Forelimb muscle (tissue), 1 donor: ENCODE results near the gene LCN10. TPM values are rescaled to one million over a fixed set of nuclear protein-coding genes. Genes with fewer than 3 reads are reported as not detected.

ENCODE experiments used
- DNase-seq: peaks from one replicate; pipeline ENCODE4 v3.0.0-alpha.2; 2013; ENCODE audit warnings: low read depth
- polyA plus RNA-seq: library from polyadenylated mRNA; unstranded; fragments of 120-200 nt; gene quantifications from one replicate; pipeline ENCODE4 v1.2.1, GENCODE V29; 2013; ENCODE audit not compliant: insufficient read length

LCN10 gene
- polyA plus RNA-seq, 1 donor: 20.2 TPM

- no peak for DNase-seq
Measured at GRCh38 chr9:136754626-136755301, 12.0 kb upstream of the LCN10 start.

DNA sequence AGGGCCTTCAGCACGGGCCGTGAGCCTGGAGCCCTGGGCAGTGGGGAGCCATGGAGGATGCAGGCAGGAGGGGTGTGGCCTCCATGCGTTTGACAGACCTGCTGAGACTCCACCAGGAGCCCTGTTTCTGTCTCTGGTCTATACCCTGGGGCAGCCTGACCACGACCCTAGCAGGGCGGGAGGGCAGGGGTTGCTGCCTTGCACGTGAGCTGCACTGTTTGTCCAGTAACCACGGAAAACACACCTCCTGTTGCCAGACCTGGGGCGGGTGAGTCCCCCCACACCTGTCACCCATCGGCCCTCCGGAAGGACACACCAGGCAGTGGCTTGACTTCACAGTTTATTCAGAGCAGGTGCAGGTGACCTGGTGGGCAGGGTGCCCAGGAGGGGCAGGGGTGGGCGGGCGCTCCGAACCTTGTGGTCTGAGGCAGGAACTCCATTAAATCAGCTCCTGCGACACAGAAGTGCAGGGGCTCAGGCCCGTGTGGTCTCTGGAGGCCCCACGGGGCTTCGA, 11.4 kb upstream of the LCN10 start:
- DNase-seq: no peak

GRCh38 chr9:136753371-136754058, 10.8 kb upstream of the LCN10 start:
- no peak for DNase-seq

DNA sequence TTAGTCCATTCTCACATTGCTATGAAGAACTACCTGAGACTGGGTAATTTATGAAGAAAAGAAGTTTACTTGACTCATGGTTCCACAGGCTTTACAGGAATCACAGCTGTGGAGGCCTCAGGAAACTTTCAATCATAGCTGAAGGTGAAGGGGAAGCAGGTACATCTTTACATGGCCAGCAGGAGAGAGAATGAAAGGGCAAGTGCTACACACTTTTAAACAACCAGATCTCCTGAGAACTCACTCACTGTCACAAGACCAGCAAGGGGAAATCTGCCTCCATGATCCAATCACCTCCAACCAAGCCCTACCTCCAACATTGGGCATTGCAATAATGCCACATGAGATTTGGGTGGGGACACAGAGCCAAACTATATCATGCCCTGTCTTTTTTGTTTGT, 9.1 kb upstream of the LCN10 start:
- no peak for DNase-seq

DNA sequence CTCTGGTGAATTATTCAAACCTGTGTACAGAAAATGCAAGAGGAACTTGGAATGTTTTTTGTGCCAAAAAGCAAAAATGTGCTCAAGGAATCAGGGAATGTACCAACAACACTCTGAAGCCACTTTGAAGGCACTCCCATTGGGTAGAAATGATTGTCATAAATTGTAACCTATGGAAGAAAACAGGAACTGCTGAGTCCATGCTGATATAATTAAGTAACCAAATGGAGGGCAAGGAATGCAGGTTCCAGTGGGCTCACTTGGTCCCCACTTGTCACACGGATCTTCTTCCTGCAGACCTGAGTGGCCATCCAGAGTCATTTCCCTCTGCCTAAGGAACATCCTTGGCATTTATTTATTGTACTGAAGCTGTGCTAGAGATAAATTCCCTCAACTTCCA, 8.5 kb upstream of the LCN10 start:
- DNase-seq: no peak

DNA sequence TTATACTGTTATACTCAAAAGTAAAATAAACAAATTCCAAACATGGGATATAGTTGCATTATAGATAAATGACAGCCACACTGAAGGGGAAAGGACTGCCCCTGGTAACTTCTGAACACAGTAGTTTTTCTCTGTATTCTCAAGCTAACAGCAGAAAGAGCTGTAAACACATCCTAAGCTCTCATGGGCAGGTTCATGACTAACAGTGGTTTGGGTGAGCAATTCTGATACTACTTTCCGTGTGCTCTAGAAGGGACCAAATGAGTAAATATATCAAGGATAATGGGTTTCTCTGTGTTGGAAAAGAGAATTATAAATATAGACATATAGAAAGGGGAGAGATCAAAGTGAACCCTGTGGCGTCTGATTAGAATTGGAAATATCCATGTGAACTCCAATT, 7.8 kb upstream of the LCN10 start:
- no peak for DNase-seq

GRCh38 chr9:136748666-136749611, 6.2 kb upstream of the LCN10 start:
- DNase-seq: no peak

DNA sequence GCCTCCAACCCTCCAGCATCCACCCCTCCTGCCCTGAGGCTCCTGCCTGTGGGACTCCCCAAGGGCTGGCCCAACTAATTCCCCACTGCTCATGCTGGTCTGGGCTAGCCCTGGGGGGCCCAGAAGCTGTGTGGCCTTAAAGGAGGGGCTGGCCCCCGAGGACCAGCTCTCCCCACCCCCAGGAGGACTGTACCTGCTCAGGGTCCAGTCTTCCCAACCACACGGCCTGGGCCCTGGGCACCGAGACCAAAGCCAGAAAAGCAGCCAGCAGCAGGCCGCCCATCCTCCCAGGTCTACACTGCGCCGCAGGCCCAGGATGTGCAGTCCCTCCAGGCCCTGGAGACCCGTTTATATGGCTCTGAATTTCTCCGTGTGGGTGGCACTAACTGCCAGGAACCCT, 5.5 kb upstream of the LCN10 start, which contains the start of gene LCN6:
TSS of gene LCN6 (minus strand) at position 325 of the 400 bp plus-strand sequence. CDS start at position 283, 42 bp downstream.
- no peak for DNase-seq

DNA sequence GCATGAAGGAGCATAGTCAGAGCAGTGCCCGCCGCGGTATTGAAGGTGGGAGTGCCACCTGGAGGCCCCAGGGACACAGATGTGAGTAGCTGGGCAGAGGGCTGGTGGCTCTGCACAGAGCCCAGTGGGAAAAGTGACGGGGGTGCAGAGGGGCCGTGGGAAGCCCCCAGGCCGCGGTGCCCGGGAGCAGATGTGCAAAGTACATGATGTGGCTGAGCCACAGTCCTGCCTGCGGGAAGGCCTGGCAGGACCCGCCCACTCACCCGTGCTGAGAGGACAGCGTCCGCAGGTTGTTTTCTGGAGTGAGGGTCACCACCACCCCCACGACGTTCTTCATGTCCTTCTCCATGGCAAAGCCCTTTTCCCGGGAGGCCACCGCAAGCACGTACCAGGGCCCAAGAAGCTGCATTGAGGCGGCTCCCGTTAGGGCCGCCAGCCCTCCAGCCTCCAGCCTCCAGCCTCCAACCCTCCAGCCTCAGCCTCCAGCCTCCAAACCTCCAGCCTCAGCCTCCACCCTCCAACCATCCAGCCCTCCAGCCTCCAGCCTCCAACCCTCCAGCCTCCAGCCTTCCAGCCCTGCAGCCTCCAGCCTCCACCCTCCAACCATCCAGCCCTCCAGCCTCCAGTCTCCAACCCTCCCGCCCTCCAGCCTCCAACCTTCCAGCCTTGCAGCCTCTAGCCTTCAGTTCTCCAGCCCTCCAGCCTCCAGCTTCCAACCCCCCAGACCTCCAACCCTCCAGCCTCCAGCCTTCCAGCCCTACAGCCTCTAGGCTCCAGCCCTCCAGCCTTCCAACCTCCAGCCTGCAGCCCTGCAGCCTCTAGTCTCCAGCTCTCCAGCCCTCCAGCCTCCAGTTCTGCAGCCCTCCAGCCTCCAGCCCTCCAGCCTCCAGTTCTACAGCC, 4.7 kb upstream of the LCN10 start:
- DNase-seq: no peak

GRCh38 chr9:136746621-136747020, 3.9 kb upstream of the LCN10 start:
- DNase-seq: no peak

DNA sequence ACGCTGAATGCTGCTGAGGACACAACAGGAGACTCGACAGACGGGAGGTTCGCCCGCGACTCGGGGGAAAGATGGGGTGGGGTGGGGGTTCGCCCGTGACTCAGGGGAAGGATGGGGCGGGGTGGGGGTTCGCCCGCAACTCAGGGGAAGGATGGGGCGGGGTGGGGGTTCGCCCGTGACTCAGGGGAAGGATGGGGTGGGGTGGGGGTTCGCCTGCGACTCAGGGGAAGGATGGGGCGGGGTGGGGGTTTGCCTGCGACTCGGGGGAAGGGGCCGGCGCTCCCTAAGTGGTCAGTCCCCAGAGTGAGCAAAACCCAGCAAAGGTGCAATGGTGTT, 3.4 kb upstream of the LCN10 start:
- DNase-seq: no peak

- DNase-seq: no peak
Measured at GRCh38 chr9:136745389-136746154, 2.8 kb upstream of the LCN10 start.

DNA sequence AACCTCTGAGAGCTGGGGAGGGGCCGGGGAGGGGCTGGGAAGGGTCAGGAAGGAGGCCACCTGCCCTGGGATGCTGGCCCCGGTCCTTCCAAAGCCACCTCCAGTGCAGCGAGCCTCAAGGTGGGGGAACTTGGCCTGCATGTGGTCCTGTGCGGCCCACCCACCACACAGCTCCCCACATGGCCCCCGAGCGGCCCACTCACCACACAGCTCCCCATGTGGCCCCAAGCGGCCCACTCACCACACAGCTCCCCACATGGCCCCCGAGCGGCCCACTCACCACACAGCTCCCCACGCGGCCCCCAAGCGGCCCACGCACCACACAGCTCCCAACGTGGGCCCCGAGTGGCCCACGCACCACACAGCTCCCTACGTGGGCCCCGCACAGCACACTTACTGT, 2.0 kb upstream of the LCN10 start:
- DNase-seq: no peak

DNA sequence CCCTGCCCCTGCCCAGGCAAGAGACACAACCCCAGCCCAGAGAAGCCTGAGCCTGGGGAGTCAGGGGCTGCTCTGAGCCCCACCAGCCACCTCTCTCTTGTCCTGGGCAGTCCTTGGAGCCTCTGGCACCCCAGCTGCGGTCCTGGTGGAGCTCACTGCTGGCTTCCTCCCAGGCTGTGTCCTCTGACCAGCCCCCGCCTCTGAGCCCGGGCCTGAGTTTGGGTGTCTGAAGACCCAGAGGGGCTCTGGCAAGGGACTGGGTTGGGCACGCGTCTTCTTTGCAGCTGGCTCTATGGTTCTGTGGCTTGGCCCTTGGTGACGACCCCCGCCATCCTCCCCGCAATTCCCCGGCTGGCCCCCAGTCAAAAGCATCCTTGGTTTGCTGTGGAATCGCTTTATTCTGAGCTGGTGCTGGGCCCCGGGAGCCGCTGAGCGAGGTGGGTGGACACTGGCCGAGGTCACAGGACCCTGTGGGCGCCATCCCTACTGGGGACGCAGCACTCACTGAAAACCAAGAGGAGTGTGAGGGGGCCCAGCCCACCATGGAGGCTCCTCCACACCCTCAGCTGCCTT, 985 bp upstream of the LCN10 start:
- DNase-seq: no peak

- no peak for DNase-seq
Measured at GRCh38 chr9:136741883-136742571, 713 bp downstream of the LCN10 start.

- DNase-seq: no peak
Measured at GRCh38 chr9:136740971-136741882, 1.5 kb downstream of the LCN10 start.

DNA sequence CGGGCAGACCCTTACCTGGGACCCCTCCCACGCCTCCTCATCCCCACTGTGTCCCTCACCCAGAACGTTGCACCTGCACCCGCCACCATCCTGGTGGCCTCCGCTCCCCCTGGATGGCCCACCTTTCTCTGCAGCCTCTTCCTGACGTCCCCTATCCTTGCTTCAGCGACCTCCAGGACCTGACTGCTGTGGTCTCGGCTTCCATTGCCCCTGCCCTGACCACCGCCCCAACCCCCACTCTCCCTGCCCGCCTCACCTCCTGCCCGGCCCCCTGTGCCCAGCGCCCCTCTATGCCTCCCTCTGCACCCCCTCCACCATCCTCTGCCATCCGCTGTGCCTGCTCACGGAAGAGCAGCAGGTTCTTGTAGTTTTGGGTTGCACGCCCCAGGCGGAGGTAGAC, 2.2 kb downstream of the LCN10 start:
- DNase-seq: no peak

DNA sequence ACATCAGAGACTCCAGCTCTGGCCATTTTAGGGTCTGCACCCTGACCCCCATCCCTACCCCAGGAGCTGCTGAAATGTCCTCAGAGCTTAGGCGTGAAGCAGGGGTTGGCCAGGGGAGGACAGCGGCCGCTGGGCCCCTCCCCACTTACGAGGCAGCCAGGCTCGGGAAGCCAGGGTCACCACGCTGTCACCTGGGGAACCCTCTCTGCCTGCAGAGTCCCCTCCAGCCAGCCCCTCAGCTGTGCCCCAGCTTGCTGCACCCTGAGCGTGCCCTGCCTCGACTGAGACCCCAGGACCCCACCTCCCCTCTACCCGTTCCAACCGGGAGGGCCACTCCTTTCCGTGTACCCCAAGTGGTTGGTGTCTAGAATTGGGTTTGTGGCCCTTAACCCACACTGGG, 2.7 kb downstream of the LCN10 start:
- no peak for DNase-seq
